GOT3 (cell line): ENCODE results near the gene TICAM2.
"Not testable (repeated sequence)": the region's sequence is repeated elsewhere in the genome, so short reads cannot be mapped to it uniquely, and the experiment has no call there.

Experiments
- DNase-seq: peaks from one replicate; lab custom pipeline; 2025; ENCODE audit warnings: mixed read lengths; lab: John Stamatoyannopoulos, UW

The TICAM2 gene

GRCh38 chr5:115601701-115602590 lies at the start of gene TICAM2:
Gene TICAM2, minus strand, starts transcription at chr5:115602479. Its CDS starts 21,223 bp downstream, at chr5:115581256.
- peak; percentile 48 for DNase-seq

- no peak for DNase-seq
Measured at GRCh38 chr5:115649541-115649940, 47.3 kb upstream of the TICAM2 start.

DNA sequence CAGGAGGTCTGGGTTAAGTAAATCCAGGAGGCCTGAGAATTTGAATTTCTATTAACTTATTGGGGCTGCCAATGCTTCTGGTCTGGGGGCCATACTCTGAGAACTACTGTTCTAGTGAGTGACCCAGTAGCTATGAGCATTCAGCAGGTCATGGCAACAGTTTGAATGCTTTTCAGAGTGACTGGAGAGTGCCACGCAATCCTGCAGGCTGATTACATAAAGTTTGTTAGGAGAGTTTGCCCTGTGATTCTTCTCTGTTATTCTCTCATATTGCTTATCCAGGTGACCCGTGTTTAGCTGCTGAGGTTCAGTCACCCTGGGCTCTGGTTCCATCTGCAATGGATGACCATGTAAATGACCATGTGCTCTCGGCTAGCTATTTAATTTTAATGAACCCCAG lies 45.8 kb upstream of the TICAM2 start:
- no peak for DNase-seq

- DNase-seq, result not testable (repeated sequence)
Measured at GRCh38 chr5:115645386-115645785, 43.1 kb upstream of the TICAM2 start.

DNA sequence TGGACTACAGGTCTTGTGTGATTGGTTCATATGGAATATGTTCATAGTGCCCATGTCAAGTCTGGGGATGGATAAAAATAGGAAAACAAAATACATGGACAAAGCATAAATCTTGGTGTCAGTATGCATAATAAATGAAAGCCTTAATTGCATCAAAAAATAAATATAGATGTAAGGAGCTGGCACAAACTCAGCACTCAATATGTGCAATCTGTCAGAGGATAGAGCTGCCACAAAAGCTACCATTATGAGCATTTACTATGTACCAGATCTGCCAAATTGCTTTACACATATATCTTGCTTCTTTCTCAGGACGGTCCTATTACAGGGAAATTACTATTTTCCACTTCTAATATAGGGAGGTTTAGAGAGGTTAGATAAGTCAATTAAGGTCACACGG lies 41.8 kb upstream of the TICAM2 start:
- no peak for DNase-seq

- no peak for DNase-seq
Measured at GRCh38 chr5:115641948-115642347, 39.7 kb upstream of the TICAM2 start.

- DNase-seq, result no peak
Measured at GRCh38 chr5:115640274-115640673, 38.0 kb upstream of the TICAM2 start.

GRCh38 chr5:115639377-115639776 lies 37.1 kb upstream of the TICAM2 start:
- no peak for DNase-seq

DNA sequence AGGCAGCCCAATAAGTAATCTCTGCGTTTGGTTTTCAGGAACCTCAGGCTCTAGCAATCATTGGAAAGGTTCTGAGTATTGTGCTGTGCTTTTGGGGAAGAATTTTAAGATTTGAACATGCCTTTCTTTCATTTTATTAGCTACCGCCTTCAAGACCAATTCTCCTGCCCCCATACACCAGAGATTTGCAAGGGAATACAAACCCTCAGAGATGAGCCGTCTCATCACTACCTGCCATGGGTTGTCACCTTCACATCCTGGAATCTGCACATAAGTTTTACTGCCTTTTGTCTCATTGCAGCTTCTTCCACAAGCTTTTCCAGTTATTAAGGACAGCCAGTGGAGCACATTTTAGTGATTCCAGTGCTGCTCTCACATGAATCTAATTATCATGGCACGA lies 35.2 kb upstream of the TICAM2 start:
- DNase-seq, result no peak

GRCh38 chr5:115636008-115636407 lies 33.7 kb upstream of the TICAM2 start:
- DNase-seq, result no peak

DNA sequence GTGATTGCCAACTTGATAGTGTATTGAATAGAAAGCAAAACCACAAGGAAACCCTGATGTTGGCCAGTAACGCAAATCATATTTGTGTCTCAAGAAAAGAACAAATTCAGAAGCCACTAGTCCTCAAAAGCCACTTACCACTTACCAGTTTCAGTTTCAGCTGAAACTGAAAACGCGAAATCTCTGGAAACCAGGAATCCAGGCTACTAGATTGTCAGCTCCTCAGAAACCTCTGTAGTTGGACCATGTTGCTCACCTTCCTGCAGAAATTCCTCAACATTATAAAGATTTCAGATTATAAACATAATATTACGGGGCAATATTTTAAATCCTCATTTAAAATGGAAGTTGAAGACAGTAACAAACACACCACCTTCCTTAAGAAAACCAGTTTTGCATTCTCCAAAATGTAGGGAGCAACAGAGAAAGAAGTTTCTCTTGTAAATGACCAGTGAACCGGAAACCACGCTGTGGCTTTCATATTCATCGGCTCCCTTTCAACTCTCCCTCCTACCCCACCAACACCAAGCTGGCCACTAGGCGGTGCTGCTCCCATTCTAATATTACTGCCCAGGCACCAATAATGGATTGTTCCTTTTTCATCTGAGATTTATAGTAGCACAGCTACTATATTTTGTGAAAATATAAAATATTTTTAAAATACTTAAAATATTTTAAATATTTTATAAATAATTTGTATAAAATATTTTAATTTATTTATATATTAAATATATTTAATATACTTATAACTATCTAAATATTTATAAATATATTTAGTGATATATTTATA lies 32.3 kb upstream of the TICAM2 start:
- peak; percentile 52 for DNase-seq

DNA sequence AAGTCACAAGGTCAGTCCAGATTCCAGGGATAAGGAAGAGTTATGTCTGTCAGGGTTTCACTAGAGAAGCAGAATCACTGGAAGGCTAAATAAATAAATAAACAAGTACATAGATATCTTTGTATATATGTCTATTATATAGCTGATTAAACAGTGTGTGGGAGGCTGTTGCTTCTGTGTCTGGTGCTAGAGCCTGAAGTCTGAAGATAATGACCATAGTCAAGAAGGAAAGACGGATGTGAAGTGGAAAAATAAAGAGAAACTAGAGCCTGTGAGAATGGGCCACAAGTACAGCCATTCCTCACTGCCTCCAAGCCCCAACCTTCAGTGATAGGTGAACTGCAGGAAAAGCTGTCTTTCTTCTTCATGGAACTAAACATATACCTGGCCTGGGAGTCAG lies 27.6 kb upstream of the TICAM2 start:
- DNase-seq, result no peak

- no peak for DNase-seq
Measured at GRCh38 chr5:115627295-115627865, 25.1 kb upstream of the TICAM2 start.

DNA sequence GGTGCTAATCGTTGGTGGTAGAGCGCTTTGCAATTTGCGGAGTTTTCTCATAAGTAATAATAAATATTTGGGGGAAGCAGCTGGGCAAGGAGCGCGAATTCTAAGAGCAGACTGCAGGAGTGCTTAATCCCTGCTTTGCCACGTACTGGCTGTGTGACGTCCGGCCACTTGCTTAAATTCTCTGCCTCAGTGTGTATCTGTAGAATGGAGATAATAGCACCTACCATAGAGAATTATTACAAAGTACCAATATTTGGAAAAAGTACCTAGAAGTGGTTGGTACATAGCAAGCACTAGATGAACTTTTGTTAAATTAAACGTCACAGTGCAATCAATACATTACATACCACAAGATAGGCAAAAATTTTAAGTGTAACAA lies 24.2 kb upstream of the TICAM2 start:
- DNase-seq, result no peak

DNA sequence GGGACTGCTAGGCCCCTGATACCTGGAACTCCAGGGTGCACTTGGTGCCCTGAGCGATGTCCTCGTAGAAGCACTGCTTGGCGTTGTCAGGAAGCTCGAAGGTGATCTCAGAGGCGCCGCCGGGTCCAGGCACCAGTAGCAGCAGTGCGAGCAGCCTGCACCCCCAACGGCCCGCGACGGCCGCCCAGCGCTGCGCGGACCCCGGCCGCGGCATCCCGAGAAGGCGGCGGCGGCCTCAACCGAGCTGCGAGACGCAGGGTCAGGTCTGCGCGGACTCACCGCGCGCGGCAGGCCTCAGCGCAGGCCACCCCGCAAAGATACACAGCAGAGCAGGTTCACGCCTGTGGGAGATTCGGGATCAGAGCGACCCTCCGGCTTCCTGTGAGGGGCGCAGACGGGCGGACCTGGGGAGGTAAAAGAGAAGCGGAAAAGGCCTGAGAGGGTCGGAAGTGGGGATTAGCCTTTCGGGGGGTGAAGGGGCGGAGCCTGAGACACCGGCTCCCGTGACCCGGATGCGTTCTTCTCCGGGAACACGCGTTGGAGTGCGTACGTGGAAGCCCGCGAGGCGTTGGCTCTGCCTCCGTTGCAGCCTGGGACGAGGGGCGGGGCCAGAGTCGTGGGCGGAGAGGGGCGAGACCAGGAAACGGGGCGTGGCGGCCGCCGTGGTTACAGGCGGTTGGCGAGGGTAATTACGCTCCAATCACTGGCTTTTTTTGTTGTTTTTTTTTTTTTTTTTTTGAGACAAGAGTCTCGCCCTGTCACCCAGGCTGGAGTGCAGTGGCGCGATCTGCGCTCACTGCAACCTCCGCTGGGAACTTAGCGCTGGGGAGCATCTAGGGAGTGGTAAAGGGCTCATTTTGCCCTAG lies 23.5 kb upstream of the TICAM2 start, which contains the start of gene TMED7:
TMED7 (minus strand) TSS at position 458 of the 866 bp plus-strand sequence; CDS start at position 214, 244 bp downstream.
- DNase-seq, result peak; percentile 99

GRCh38 chr5:115624994-115625393 lies 22.7 kb upstream of the TICAM2 start:
- no peak for DNase-seq

- no peak for DNase-seq
Measured at GRCh38 chr5:115623658-115624057, 21.4 kb upstream of the TICAM2 start.

- DNase-seq, result no peak
Measured at GRCh38 chr5:115621365-115621900, 19.2 kb upstream of the TICAM2 start.

GRCh38 chr5:115616892-115617291 lies 14.6 kb upstream of the TICAM2 start:
- DNase-seq, result no peak

DNA sequence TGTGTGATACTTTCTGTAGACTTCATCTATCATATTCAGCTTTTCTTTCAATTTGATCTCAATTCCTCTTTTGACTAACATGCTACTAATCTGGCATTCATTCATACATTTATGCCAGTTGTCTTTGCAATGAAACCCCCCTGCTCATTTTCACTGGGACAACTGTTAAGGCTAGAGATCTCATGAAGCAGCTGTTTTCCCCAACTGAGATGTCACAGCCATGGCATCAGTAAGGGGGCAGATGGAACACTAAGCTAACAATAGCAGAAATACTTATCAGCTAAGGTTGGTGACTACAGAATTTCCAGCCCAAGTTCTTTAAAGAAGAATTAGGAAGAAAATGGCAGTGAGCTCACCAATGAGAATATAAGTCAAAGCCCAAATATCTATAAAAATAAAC lies 14.2 kb upstream of the TICAM2 start:
- DNase-seq, result no peak

DNA sequence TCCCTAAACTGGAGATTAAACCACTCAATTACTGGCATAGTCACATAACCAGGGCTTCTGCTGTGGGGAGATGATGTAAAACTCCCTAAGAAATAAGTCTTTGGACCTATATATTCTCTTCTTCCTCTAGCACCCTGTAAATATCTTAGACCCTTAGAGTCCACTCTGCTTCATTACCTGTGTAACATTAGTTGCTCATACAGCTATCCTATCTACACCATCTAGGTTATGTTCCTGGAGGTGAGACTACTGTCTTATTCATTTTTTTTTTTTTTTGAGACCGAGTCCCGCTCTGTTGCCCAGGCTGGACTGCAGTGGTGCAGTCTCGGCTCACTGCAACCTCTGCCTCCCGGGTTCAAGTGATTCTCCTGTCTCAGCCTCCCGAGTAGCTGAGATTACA lies 9.6 kb upstream of the TICAM2 start:
- DNase-seq, result no peak
